Tibial nerve (tissue), 4 donors: ENCODE results near the gene WASHC4. TPM values are rescaled to one million over a fixed set of nuclear protein-coding genes. Genes with fewer than 3 reads are reported as not detected.
A peak's percentile ranks its signal among the peaks of the same experiment; 100 is the strongest.

Source experiments
- DNase-seq, 2 donors: peaks; one replicate each; pipeline ENCODE4 v3.0.0-alpha.2; 2019; ENCODE audit warnings: low spot score in 2 of 2
- H3K27ac ChIP-seq, 4 donors: fragments of 200-600 bp; sonication (generic) in 3 of 4; one replicate each; pipeline ENCODE4 v1.5.1; 2017 to 2019; ENCODE audit warnings: mild to moderate bottlenecking in 1 of 4
- H3K27me3 ChIP-seq, 2 donors: fragments of 200-600 bp; sonication (generic) in 1 of 2; one replicate each; pipeline versions ENCODE4 v1.5.1 to v1.6.0; 2017 to 2019
- H3K36me3 ChIP-seq, 3 donors: fragments of 200-600 bp; sonication (generic); one replicate each; pipeline ENCODE4 v1.5.1; 2018 to 2019
- H3K4me1 ChIP-seq, 4 donors: fragments of 200-600 bp; sonication (generic) in 3 of 4; one replicate each; pipeline ENCODE4 v1.5.1; 2017 to 2019
- H3K4me3 ChIP-seq, 4 donors: fragments of 200-600 bp; sonication (generic) in 3 of 4; one replicate each; pipeline ENCODE4 v1.5.1; 2017 to 2019; ENCODE audit warnings: mild to moderate bottlenecking in 1 of 4, moderate library complexity in 1 of 4
- H3K9me3 ChIP-seq, 4 donors: fragments of 200-600 bp; sonication (generic) in 3 of 4; one replicate each; pipeline ENCODE4 v1.5.1; 2017 to 2019
- EP300 ChIP-seq, 2 donors: sonication (generic); formaldehyde crosslinking; IDR thresholded peaks; one replicate each; pipeline ENCODE4 v1.6.1; 2017; ENCODE audit warnings: antibody characterized with exemption in 2 of 2, mild to moderate bottlenecking in 1 of 2
- POLR2A ChIP-seq, 2 donors: fragments of 450-650 bp; IDR thresholded peaks; one replicate each; pipeline ENCODE4 v1.6.1; 2017; ENCODE audit warnings: antibody characterized with exemption in 2 of 2, mild to moderate bottlenecking in 2 of 2, moderate library complexity in 2 of 2
- WGBS, 2 donors: methylation state at CpG; one replicate each; pipeline ENCODE4 v1.1.5; 2018; 5-methylcytosine and 5-hydroxymethylcytosine counted together
- total RNA-seq, 4 donors: library from RNA; depleted of rRNA; stranded (reverse); fragments of >200 nt; gene quantifications; one replicate each; pipeline ENCODE4 v1.1.0, GENCODE V29; 2016
- TF ChIP-seq, protein P1 (sequence below), 5 experiments: fragments of 200-600 bp in 3 of 5; fragments of 450-650 bp in 2 of 5; sonication (generic) in 3 of 5; IDR thresholded peaks; one replicate each; pipeline ENCODE4 v1.5.1; 2016 to 2019; ENCODE audit warnings: antibody characterized with exemption in 5 of 5, mild to moderate bottlenecking in 3 of 5, moderate library complexity in 2 of 5

Gene WASHC4
- total RNA-seq, 4 donors from 2014 or later: 60.9 to 119 (median 79.9) TPM

DNA sequence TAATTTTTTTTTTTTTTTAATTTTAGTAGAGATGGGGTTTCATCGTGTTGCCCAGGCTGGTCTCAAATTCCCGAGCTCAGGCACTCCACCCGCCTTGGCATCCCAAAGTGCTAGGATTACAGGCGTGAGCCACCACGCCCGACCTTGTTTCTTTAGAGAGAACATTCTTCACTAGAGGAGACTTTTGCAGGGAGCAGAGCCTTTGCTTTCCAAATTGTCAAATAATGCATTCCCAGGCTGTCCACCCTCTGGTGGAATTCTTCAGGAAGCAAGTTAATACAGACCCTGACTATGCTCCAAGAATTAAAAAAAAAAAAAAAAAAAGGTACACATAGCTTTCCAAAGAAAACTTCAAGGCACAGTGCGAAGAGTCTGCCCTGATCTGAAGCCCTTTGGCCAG is 30.1 kb upstream of the WASHC4 start:
- Histone ChIP-seq H3K9me3 (no peaks in the 10 kb centered on the region), H3K27me3 (no peaks in the 10 kb centered on the region), H3K4me3 (no peak overlapping the region), H3K36me3 (peaks cover 0 to 16% (median 0%) of the 10 kb centered on the region in 3 donors), H3K27ac (peak overlapping the region in 1 of 4 donors; percentile 32), H3K4me1 (peaks cover 0 to 18% (median 0%) of the 10 kb centered on the region in 4 donors)
- no peak for TF ChIP-seq POLR2A (IDR thresholded peaks at IDR 0.05)
- TF ChIP-seq, protein P1, sequence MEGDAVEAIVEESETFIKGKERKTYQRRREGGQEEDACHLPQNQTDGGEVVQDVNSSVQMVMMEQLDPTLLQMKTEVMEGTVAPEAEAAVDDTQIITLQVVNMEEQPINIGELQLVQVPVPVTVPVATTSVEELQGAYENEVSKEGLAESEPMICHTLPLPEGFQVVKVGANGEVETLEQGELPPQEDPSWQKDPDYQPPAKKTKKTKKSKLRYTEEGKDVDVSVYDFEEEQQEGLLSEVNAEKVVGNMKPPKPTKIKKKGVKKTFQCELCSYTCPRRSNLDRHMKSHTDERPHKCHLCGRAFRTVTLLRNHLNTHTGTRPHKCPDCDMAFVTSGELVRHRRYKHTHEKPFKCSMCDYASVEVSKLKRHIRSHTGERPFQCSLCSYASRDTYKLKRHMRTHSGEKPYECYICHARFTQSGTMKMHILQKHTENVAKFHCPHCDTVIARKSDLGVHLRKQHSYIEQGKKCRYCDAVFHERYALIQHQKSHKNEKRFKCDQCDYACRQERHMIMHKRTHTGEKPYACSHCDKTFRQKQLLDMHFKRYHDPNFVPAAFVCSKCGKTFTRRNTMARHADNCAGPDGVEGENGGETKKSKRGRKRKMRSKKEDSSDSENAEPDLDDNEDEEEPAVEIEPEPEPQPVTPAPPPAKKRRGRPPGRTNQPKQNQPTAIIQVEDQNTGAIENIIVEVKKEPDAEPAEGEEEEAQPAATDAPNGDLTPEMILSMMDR (IDR thresholded peaks at IDR 0.05): no peak
- no peak for TF ChIP-seq EP300 (IDR thresholded peaks at IDR 0.05)
- peak in 1 of 2 donors; percentile 24 for DNase-seq
- 70% methylated on average over 7 of the region's 7 CpGs for WGBS, 2 donors

DNA sequence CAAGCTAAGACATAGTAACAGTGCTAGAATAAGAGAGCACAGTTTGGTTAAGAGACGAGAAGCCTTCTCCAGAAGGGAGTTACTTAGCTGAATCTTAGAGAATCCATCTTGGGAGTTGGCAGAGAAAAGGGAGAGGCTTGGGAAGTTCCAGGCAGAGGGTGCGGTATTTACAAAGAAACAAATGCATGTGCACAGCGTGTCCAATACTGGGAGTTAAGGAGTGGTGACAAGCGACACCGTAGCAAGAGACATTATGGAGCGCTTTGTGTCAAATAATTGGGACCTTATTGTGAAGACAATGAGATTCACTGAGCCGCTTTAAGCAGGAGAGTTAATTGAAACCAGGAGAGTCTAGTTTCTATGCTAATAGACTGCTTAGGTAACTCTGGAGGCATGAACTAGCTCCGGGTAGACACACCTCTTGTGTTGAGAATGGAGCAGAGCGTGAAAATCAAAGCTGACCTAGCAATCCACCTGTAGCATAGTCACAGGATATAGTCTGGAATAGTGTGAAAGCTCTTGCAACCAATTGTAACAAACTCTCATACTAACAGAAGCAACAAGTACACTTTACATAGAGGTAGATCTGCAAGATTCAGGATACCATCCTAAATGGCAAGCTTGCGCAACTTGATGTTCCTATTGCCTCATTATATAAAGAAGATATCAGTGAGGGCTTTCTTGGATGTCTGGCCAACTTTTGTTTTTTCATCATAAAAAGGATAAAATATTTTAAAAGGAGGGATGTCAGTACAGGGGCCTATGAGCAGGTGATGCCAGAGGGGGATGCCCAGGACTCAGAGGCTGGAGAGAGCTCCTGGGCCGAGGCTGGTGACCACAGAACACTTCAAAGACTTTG is 28.6 kb upstream of the WASHC4 start:
- Histone ChIP-seq H3K27me3 (no peaks in the 10 kb centered on the region), H3K36me3 (peaks cover 0 to 1% (median 0%) of the 10 kb centered on the region in 3 donors), H3K4me3 (no peak overlapping the region), H3K27ac (no peak overlapping the region), H3K4me1 (peaks cover 0 to 27% (median 2%) of the 10 kb centered on the region in 4 donors), H3K9me3 (no peaks in the 10 kb centered on the region)
- TF ChIP-seq, protein P1 (IDR thresholded peaks at IDR 0.05): no peak
- TF ChIP-seq POLR2A (IDR thresholded peaks at IDR 0.05): no peak
- TF ChIP-seq EP300 (IDR thresholded peaks at IDR 0.05): no peak
- WGBS, 2 donors: 77 to 79% methylated on average over 11 of the region's 11 CpGs
- DNase-seq: no peak

DNA sequence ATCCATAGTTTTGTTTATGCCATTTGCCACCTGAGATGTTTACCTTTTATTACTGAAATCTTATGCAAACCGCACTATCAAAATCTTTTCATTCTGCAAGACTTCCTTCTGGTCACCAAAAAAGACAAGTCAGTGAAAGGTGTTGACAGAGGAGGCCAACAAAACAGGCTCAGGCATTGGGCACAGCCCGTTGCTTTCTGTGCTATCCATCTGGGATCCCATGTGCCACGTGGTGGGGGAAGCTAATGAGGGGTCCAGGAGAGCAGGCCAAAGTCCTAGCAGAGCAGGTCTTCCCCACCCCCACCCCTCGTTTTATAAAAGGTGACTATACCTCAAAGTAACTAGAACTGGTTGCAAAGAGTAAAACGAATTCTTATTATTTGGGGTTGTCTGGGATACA is 24.5 kb upstream of the WASHC4 start:
- peaks cover 0 to 16% (median 2%) of the 10 kb centered on the region in 4 donors for H3K4me1 ChIP-seq
- TF ChIP-seq POLR2A (IDR thresholded peaks at IDR 0.05) (no peak), EP300 (IDR thresholded peaks at IDR 0.05) (no peak)
- TF ChIP-seq, protein P1 (IDR thresholded peaks at IDR 0.05): no peak
- H3K4me3 ChIP-seq: peak overlapping the region in 3 of 4 donors; percentile 48 to 71 (median 63)
- no peak overlapping the region for H3K27ac ChIP-seq
- no peaks in the 10 kb centered on the region for H3K9me3 ChIP-seq
- no peak for DNase-seq
- no peaks in the 10 kb centered on the region for H3K27me3 ChIP-seq
- WGBS, 2 donors: 64 to 67% methylated on average over 5 of the region's 5 CpGs
- no peaks in the 10 kb centered on the region for H3K36me3 ChIP-seq

DNA sequence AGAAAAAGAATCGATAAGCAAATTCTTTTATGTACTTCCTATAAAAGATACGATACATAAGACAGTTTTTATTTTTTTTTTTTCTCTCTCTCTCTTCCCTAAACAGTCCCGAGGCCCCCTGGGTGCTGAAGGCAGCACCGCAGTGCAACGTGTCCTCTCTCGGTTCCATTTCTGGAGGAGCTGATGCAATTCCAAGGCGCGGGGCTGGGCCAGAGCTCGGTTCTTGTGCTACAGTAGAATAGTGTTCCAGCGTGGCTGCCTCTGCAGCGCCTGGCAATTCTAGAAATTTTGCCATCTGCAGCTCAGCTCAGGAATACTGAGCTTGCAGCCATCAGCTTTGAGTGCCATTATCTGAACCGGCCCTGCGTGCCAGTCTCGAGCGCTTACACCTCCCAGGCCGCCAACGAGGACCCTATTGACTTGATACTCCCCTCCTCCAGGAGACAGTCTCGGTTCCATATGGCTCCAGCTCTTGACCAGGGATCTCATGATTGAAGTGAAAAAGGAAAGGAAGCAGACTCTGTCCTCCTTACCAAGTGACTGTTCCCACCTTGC is 23.9 kb upstream of the WASHC4 start:
- no peak for TF ChIP-seq EP300 (IDR thresholded peaks at IDR 0.05)
- TF ChIP-seq, protein P1 (IDR thresholded peaks at IDR 0.05): no peak
- TF ChIP-seq POLR2A (IDR thresholded peaks at IDR 0.05): no peak
- H3K36me3 ChIP-seq: no peaks in the 10 kb centered on the region
- H3K27ac ChIP-seq: peak overlapping the region in 3 of 4 donors; percentile 2 to 77 (median 45)
- no peaks in the 10 kb centered on the region for H3K27me3 ChIP-seq
- H3K4me3 ChIP-seq: peak overlapping the region; percentile 48 to 71 (median 62)
- H3K9me3 ChIP-seq: no peaks in the 10 kb centered on the region
- peak; percentile 47 to 63 for DNase-seq
- WGBS, 2 donors: 8 to 13% methylated on average over 18 of the region's 18 CpGs
- H3K4me1 ChIP-seq: peaks cover 0 to 15% (median 2%) of the 10 kb centered on the region in 4 donors
